H1 (cell line): ENCODE data around the gene ADA. TPM values are rescaled to one million over a fixed set of nuclear protein-coding genes. Genes with fewer than 3 reads are reported as not detected.

Experiments
- CTCF ChIA-PET: fragments of 300-600 bp; sonication (Branson Sonifier 250); formaldehyde crosslinking; loops from one replicate; lab custom pipeline; 2021; ENCODE audit not compliant: partially characterized antibody; lab: Charles Lee
- POLR2A ChIA-PET: fragments of 300-600 bp; sonication (Branson Sonifier 250); formaldehyde crosslinking; loops from one replicate; lab custom pipeline; 2021; ENCODE audit warnings: inconsistent platforms; ENCODE audit not compliant: partially characterized antibody; lab: Charles Lee
- DNase-seq, 2 experiments: peaks; one replicate each; pipeline versions ENCODE4 v3.0.0 to v3.0.0-alpha.2; 2010 to 2022; ENCODE audit warnings: low spot score in 2 of 2, low read depth in 1 of 2, mixed read lengths in 1 of 2
- FAIRE-seq: peaks from 2 replicates; lab custom pipeline; 2011; peaks lifted over from hg19 to GRCh38; lab: Jason Lieb, UNC
- H2AFZ ChIP-seq: 2 replicates; pipeline ENCODE4 v1.8.1; 2012; ENCODE audit warnings: low read length, inconsistent platforms
- H2AK5ac ChIP-seq: 2 replicates; pipeline ENCODE4 v1.6.1; 2013; ENCODE audit warnings: low read depth, low read length
- H2BK120ac ChIP-seq: replicated peaks from 2 replicates; pipeline ENCODE3; 2013; ENCODE audit warnings: low read depth, low read length, inconsistent platforms
- H2BK12ac ChIP-seq: 2 replicates; pipeline ENCODE4 v1.6.1; 2013; ENCODE audit warnings: low read depth, low read length
- H2BK15ac ChIP-seq: 2 replicates; pipeline ENCODE4 v1.6.1; 2013; ENCODE audit warnings: low read length
- H2BK20ac ChIP-seq: 2 replicates; pipeline ENCODE4 v1.6.1; 2013; ENCODE audit warnings: low read length
- H2BK5ac ChIP-seq: 2 replicates; pipeline ENCODE4 v1.6.1; 2013; ENCODE audit warnings: low read depth, low read length
- H3K14ac ChIP-seq: 2 replicates; pipeline ENCODE4 v1.6.1; 2013; ENCODE audit warnings: inconsistent platforms; ENCODE audit not compliant: insufficient read length
- H3K18ac ChIP-seq: 2 replicates; pipeline ENCODE4 v1.6.1; 2013; ENCODE audit warnings: low read length; ENCODE audit errors: extremely low read depth
- H3K23ac ChIP-seq: 2 replicates; pipeline ENCODE4 v1.6.1; 2013; ENCODE audit warnings: inconsistent platforms; ENCODE audit not compliant: insufficient read length
- H3K23me2 ChIP-seq: 2 replicates; pipeline ENCODE4 v1.6.1; 2013; ENCODE audit warnings: low read depth, low read length
- H3K27ac ChIP-seq: 2 replicates; pipeline ENCODE4 v1.6.1; 2011; ENCODE audit warnings: low read depth, low read length, inconsistent platforms
- H3K27me3 ChIP-seq, 4 experiments: replicated peaks in 1 of 4; 1 replicate in 1 of 4; 2 replicates in 3 of 4; pipeline versions ENCODE4 v1.6.1 to v1.8.1; 2011 to 2013; ENCODE audit warnings: low read length in 3 of 4, mild to moderate bottlenecking in 3 of 4, inconsistent platforms in 2 of 4, mixed read lengths in 2 of 4, moderate library complexity in 1 of 4; ENCODE audit not compliant: control insufficient read depth in 3 of 4, insufficient read depth in 3 of 4; ENCODE audit errors: extremely low read depth in 1 of 4
- H3K36me3 ChIP-seq, 4 experiments: 2 replicates each; pipeline versions ENCODE4 v1.6.1 to v1.8.1; 2011 to 2013; ENCODE audit warnings: mild to moderate bottlenecking in 4 of 4, low read length in 3 of 4, moderate library complexity in 2 of 4, control low read depth in 1 of 4, inconsistent platforms in 1 of 4; ENCODE audit not compliant: insufficient read depth in 4 of 4, control insufficient read depth in 2 of 4
- H3K4ac ChIP-seq: replicated peaks from 2 replicates; pipeline ENCODE3; 2013; ENCODE audit warnings: low read length, low read depth, mixed read lengths, inconsistent platforms; ENCODE audit not compliant: insufficient read length
- H3K4me1 ChIP-seq, 4 experiments: replicated peaks in 1 of 4; 1 replicate in 1 of 4; 2 replicates in 3 of 4; pipeline versions ENCODE4 v1.6.1 to v1.8.1; 2011 to 2013; ENCODE audit warnings: low read length in 3 of 4, inconsistent platforms in 2 of 4, mixed read lengths in 1 of 4; ENCODE audit not compliant: insufficient read depth in 4 of 4, control insufficient read depth in 3 of 4
- H3K4me2 ChIP-seq, 2 experiments: 2 replicates each; pipeline versions ENCODE4 v1.6.1 to v1.8.1; 2011 to 2013; ENCODE audit warnings: low read depth in 2 of 2, low read length in 2 of 2, control low read depth in 1 of 2, inconsistent platforms in 1 of 2, mild to moderate bottlenecking in 1 of 2; ENCODE audit not compliant: insufficient read depth in 1 of 2
- H3K4me3 ChIP-seq, 4 experiments: fragments of 200-600, 300-600 bp in 1 of 4; sonication (generic), shearing (Covaris generic), sonication (Bioruptor Twin) in 1 of 4; 2 replicates each; pipeline versions ENCODE4 v1.5.1 to v1.8.1; 2011 to 2016; ENCODE audit warnings: low read length in 4 of 4, low read depth in 3 of 4, control low read depth in 2 of 4, inconsistent platforms in 2 of 4, mild to moderate bottlenecking in 2 of 4, mixed read lengths in 1 of 4, moderate library complexity in 1 of 4; ENCODE audit not compliant: insufficient read depth in 2 of 4; ENCODE audit errors: extremely low read depth in 1 of 4
- H3K56ac ChIP-seq: replicated peaks from 2 replicates; pipeline ENCODE3; 2013; ENCODE audit warnings: low read depth, mild to moderate bottlenecking, mixed read lengths, low read length, inconsistent platforms; ENCODE audit not compliant: insufficient read length
- H3K79me1 ChIP-seq: 2 replicates; pipeline ENCODE4 v1.6.1; 2013; ENCODE audit warnings: low read depth, low read length, control low read depth
- H3K79me2 ChIP-seq, 2 experiments: 2 replicates each; pipeline versions ENCODE4 v1.6.1 to v1.8.1; 2012 to 2013; ENCODE audit warnings: low read length in 2 of 2, mild to moderate bottlenecking in 2 of 2, inconsistent platforms in 1 of 2; ENCODE audit not compliant: insufficient read depth in 2 of 2, control insufficient read depth in 1 of 2
- H3K9ac ChIP-seq, 4 experiments: replicated peaks in 1 of 4; 1 replicate in 1 of 4; 2 replicates in 3 of 4; pipeline versions ENCODE4 v1.6.1 to v1.8.1; 2011 to 2013; ENCODE audit warnings: low read depth in 3 of 4, low read length in 3 of 4, control low read depth in 2 of 4, mild to moderate bottlenecking in 2 of 4, moderate library complexity in 2 of 4, inconsistent platforms in 1 of 4; ENCODE audit errors: extremely low read depth in 1 of 4
- H3K9me3 ChIP-seq, 2 experiments: 2 replicates each; pipeline versions ENCODE4 v1.6.1 to v1.8.1; 2012 to 2013; ENCODE audit warnings: mild to moderate bottlenecking in 2 of 2, moderate library complexity in 2 of 2, control low read depth in 1 of 2, inconsistent platforms in 1 of 2, low read depth in 1 of 2, low read length in 1 of 2, mixed read lengths in 1 of 2; ENCODE audit not compliant: insufficient read depth in 2 of 2
- H4K20me1 ChIP-seq, 2 experiments: replicated peaks in 1 of 2; 2 replicates each; pipeline versions ENCODE3 to v1.8.1; 2011 to 2013; ENCODE audit warnings: inconsistent platforms in 2 of 2, low read length in 2 of 2, mild to moderate bottlenecking in 1 of 2; ENCODE audit not compliant: insufficient read depth in 2 of 2, control insufficient read depth in 1 of 2
- H4K5ac ChIP-seq: 2 replicates; pipeline ENCODE4 v1.6.1; 2013; ENCODE audit warnings: low read length, low read depth, mixed read lengths, inconsistent platforms; ENCODE audit not compliant: insufficient read length
- H4K8ac ChIP-seq: 2 replicates; pipeline ENCODE4 v1.8.0; 2013; ENCODE audit warnings: mild to moderate bottlenecking, moderate library complexity, low read length, inconsistent platforms; ENCODE audit not compliant: insufficient read depth; ENCODE audit errors: extremely low read depth
- H4K91ac ChIP-seq: replicated peaks from 2 replicates; pipeline ENCODE3; 2013; ENCODE audit warnings: low read length, mixed read lengths, inconsistent platforms; ENCODE audit not compliant: insufficient read length
- CHD1 ChIP-seq: IDR thresholded peaks from 2 replicates; pipeline ENCODE4 v1.6.1; 2012; ENCODE audit warnings: low read depth, low read length, improper control_type of control experiment
- CREB1 ChIP-seq: IDR thresholded peaks from 2 replicates; pipeline ENCODE4 v1.6.1; 2012; ENCODE audit warnings: inconsistent platforms
- CTBP2 ChIP-seq: IDR thresholded peaks from 2 replicates; pipeline ENCODE4 v1.7.0; 2011; ENCODE audit warnings: borderline replicate concordance, mild to moderate bottlenecking, moderate library complexity, mixed read lengths, low read length; ENCODE audit not compliant: insufficient read depth, insufficient read length
- GTF2F1 ChIP-seq: IDR thresholded peaks from 2 replicates; pipeline ENCODE4 v1.6.1; 2012; ENCODE audit warnings: low read depth, low read length, improper control_type of control experiment, borderline replicate concordance
- JUN ChIP-seq: IDR thresholded peaks from 2 replicates; pipeline ENCODE4 v1.6.1; 2011; ENCODE audit warnings: low read depth, mild to moderate bottlenecking, improper control_type of control experiment, low read length
- KDM5A ChIP-seq: fragments of 200-600 bp; IDR thresholded peaks from 2 replicates; pipeline ENCODE4 v1.7.1; 2012; ENCODE audit warnings: mild to moderate bottlenecking, low read length, inconsistent platforms, mixed read lengths
- SAP30 ChIP-seq: fragments of 300-600 bp; sonication (generic); IDR thresholded peaks from 2 replicates; pipeline ENCODE4 v1.7.1; 2012; ENCODE audit warnings: low read length, moderate library complexity, mild to moderate bottlenecking, inconsistent platforms; ENCODE audit not compliant: insufficient read depth, insufficient replicate concordance
- SUZ12 ChIP-seq: fragments of 200-600 bp; sonication (generic); IDR thresholded peaks from 2 replicates; pipeline ENCODE4 v1.6.1; 2012; ENCODE audit warnings: mild to moderate bottlenecking, inconsistent platforms, low read length, moderate library complexity, mixed read lengths
- TAF7 ChIP-seq: optimal IDR thresholded peaks from 2 replicates; pipeline ENCODE3; 2011; ENCODE audit warnings: low read depth, mild to moderate bottlenecking, inconsistent platforms, low read length, moderate library complexity, borderline replicate concordance
- TBP ChIP-seq: IDR thresholded peaks from 2 replicates; pipeline ENCODE4 v1.6.1; 2011; ENCODE audit warnings: low read depth, low read length, improper control_type of control experiment
- ZNF274 ChIP-seq: IDR thresholded peaks from 2 replicates; pipeline ENCODE4 v1.7.0; 2012; ENCODE audit warnings: low read length, borderline replicate concordance; ENCODE audit errors: extremely low read depth
- WGBS, 2 experiments: shearing (Covaris generic) in 1 of 2; methylation state at CpG; one replicate each; pipeline versions ENCODE4 v1.1.6 to v1.1.7; 2013 to 2015; ENCODE audit warnings: low lambda C conversion rate in 2 of 2, mixed read lengths in 2 of 2, inconsistent platforms in 1 of 2, low coverage in 1 of 2, missing lambda C conversion rate in 1 of 2; ENCODE audit not compliant: insufficient replicate concordance in 2 of 2, insufficient coverage in 1 of 2, insufficient read length in 1 of 2; ENCODE audit errors: extremely low coverage in 1 of 2, missing lambda C conversion rate in 1 of 2; 5-methylcytosine and 5-hydroxymethylcytosine counted together
- polyA plus RNA-seq, 7 experiments: library from polyadenylated mRNA; depleted of rRNA in 3 of 7; stranded (reverse) in 5 of 7; unstranded in 2 of 7; fragments of >200 nt in 5 of 7; fragments of 200-250 nt in 2 of 7; gene quantifications; 1 replicate in 5 of 7; 2 replicates in 1 of 7; 4 replicates in 1 of 7; pipeline versions ENCODE4 v1.2.1 to v1.2.3, GENCODE V29; 2011 to 2013; ENCODE audit warnings: missing spikeins in 2 of 7, mixed read lengths in 2 of 7
- total RNA-seq: library from RNA; stranded (reverse); fragmentation: NEBNext Ultra II Directional; extraction: Animal tissue kit (Norgen Biotek cat#: 25700); gene quantifications from 2 replicates; pipeline ENCODE4 v1.2.1, GENCODE V29; 2021
- TF ChIP-seq, protein P1 (sequence below), 3 experiments: IDR thresholded peaks; 1 replicate in 2 of 3; 2 replicates in 1 of 3; pipeline versions ENCODE4 v1.5.1 to v1.6.1; 2011; ENCODE audit warnings: low read length in 3 of 3, mild to moderate bottlenecking in 3 of 3, inconsistent platforms in 2 of 3, low read depth in 1 of 3, moderate library complexity in 1 of 3; ENCODE audit not compliant: insufficient read depth in 1 of 3; ENCODE audit errors: control extremely low read depth in 1 of 3

The ADA gene
- total and polyA plus RNA-seq, 2 of the 8 experiments (the other 6 are each of a cell fraction or from before 2014, with no cell fraction given): 19.9 to 32.8 TPM

DNA sequence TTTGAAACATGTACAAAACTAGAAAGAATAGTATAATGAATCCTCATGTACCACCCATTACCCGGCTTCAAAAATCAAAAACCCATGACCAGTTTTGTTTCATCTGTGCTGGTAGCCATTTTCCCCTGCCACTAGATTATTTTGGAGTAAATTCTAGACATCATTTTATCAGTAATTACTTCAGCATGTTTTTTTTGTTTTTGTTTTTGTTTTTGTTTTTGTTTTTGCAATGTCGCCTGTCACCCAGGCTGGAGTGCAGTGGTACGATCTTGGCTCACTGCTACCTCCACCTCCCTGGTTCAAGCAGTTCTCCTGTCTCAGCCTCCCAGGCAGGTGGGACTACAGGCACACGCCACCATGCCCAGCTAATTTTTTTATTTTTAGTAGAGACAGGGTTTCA is 77.1 kb downstream of the ADA start:
- no peak overlapping the region for H3K27ac ChIP-seq
- H3K9ac ChIP-seq: no peak overlapping the region
- no peaks in the 10 kb centered on the region for H3K9me3 ChIP-seq
- no peak overlapping the region for H2AK5ac ChIP-seq
- no peak overlapping the region for H4K5ac ChIP-seq
- H3K36me3 ChIP-seq: no peaks in the 10 kb centered on the region
- H4K91ac ChIP-seq: no peak overlapping the region
- 82% methylated on average over 4 of the region's 4 CpGs; no CpG with 5 or more reads in 1 of the 2 experiments for WGBS, 2 experiments
- H3K27me3 ChIP-seq: no peaks in the 10 kb centered on the region
- no peak overlapping the region for H2BK120ac ChIP-seq
- H3K14ac ChIP-seq: no peak overlapping the region
- no peak overlapping the region for H2AFZ ChIP-seq
- no peak overlapping the region for H3K18ac ChIP-seq
- no peak overlapping the region for H3K4ac ChIP-seq
- CTCF ChIA-PET: interaction anchor here (0.6 to 2.2 kb wide), 4 partner anchors 7 to 271 kb away, joined by 3 to 6 read pairs (median 3); no protein-coding TSS in a partner anchor
- POLR2A ChIA-PET: no interaction called here
- H3K4me3 ChIP-seq: no peak overlapping the region
- H2BK15ac ChIP-seq: no peak overlapping the region
- H2BK12ac ChIP-seq: no peak overlapping the region
- H3K4me1 ChIP-seq: peaks cover 0 to 3% (median 0%) of the 10 kb centered on the region in 4 experiments; a peak in 1 of 7 replicates
- H3K23ac ChIP-seq: no peak overlapping the region
- H3K4me2 ChIP-seq: no peak overlapping the region
- no peak overlapping the region for H2BK5ac ChIP-seq
- FAIRE-seq (no peak), DNase-seq (no peak)
- H4K8ac ChIP-seq: no peak overlapping the region
- H3K23me2 ChIP-seq: no peaks in the 10 kb centered on the region
- H3K56ac ChIP-seq: no peak overlapping the region
- no peaks in the 10 kb centered on the region for H3K79me2 ChIP-seq
- no peak overlapping the region for H2BK20ac ChIP-seq
- H3K79me1 ChIP-seq: no peaks in the 10 kb centered on the region
- no peaks in the 10 kb centered on the region for H4K20me1 ChIP-seq
- TF ChIP-seq SUZ12: no peak
- TF ChIP-seq SAP30: no peak
- TF ChIP-seq CREB1: no peak
- TF ChIP-seq CHD1: no peak
- no peak for TF ChIP-seq ZNF274
- TF ChIP-seq, protein P1, sequence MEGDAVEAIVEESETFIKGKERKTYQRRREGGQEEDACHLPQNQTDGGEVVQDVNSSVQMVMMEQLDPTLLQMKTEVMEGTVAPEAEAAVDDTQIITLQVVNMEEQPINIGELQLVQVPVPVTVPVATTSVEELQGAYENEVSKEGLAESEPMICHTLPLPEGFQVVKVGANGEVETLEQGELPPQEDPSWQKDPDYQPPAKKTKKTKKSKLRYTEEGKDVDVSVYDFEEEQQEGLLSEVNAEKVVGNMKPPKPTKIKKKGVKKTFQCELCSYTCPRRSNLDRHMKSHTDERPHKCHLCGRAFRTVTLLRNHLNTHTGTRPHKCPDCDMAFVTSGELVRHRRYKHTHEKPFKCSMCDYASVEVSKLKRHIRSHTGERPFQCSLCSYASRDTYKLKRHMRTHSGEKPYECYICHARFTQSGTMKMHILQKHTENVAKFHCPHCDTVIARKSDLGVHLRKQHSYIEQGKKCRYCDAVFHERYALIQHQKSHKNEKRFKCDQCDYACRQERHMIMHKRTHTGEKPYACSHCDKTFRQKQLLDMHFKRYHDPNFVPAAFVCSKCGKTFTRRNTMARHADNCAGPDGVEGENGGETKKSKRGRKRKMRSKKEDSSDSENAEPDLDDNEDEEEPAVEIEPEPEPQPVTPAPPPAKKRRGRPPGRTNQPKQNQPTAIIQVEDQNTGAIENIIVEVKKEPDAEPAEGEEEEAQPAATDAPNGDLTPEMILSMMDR (IDR thresholded peaks at IDR 0.05; ENCODE audit: control extremely low read depth in 1 of 3, insufficient read depth in 1 of 3, low read depth in 1 of 3, low read length in 3 of 3): no peak
- no peak for TF ChIP-seq TAF7
- TF ChIP-seq GTF2F1: no peak
- TF ChIP-seq KDM5A: no peak
- no peak for TF ChIP-seq CTBP2
- TF ChIP-seq JUN: no peak
- TF ChIP-seq TBP: no peak
